Caco-2 (cell line): ENCODE measurements around the gene DUSP6. TPM values are rescaled to one million over a fixed set of nuclear protein-coding genes. Genes with fewer than 3 reads are reported as not detected.

ENCODE experiments used
- BruUV-seq: library from RNA; stranded (reverse); fragments of 400-500 nt; replicated peaks from 2 replicates; lab custom pipeline; 2021; lab: Mats Ljungman, UMichigan
- CTCF ChIA-PET: fragments of 300-600 bp; sonication (Branson Sonifier 250); formaldehyde crosslinking; loops from one replicate; lab custom pipeline; 2022; ENCODE audit warnings: antibody characterized with exemption; lab: Charles Lee
- POLR2A ChIA-PET: fragments of 300-600 bp; sonication (Branson Sonifier 250); formaldehyde crosslinking; loops from one replicate; lab custom pipeline; 2022; ENCODE audit warnings: antibody characterized with exemption; lab: Charles Lee
- DNase-seq, 2 experiments: peaks; one replicate each; pipeline versions ENCODE4 v3.0.0 to v3.0.0-alpha.2; 2020 to 2022
- H3K27me3 ChIP-seq: replicated peaks from 2 replicates; pipeline ENCODE4 v1.6.0; 2011; ENCODE audit warnings: low read length; ENCODE audit not compliant: control insufficient read depth, insufficient read depth
- H3K36me3 ChIP-seq: 2 replicates; pipeline ENCODE4 v1.5.1; 2011; ENCODE audit warnings: low read length; ENCODE audit not compliant: control insufficient read depth, insufficient read depth
- H3K4me1 ChIP-seq: fragments of 250-450 bp; sonication (Bioruptor Pico); 2 replicates; pipeline ENCODE4 v1.5.1; 2020; ENCODE audit warnings: mild to moderate bottlenecking
- H3K4me3 ChIP-seq: 2 replicates; pipeline ENCODE4 v1.5.1; 2011; ENCODE audit warnings: low read depth, mild to moderate bottlenecking, control low read depth, low read length
- H3K9me3 ChIP-seq: fragments of 250-450 bp; sonication (Bioruptor Pico); 2 replicates; pipeline ENCODE4 v1.5.1; 2020; ENCODE audit warnings: mild to moderate bottlenecking, moderate library complexity
- H3K27ac Mint-ChIP-seq: one replicate; pipeline ENCODE4 v1.8.0; 2022; ENCODE audit warnings: mixed read lengths; ENCODE audit not compliant: unreplicated experiment
- H3K27me3 Mint-ChIP-seq: one replicate; pipeline ENCODE4 v1.8.0; 2022; ENCODE audit warnings: mixed read lengths; ENCODE audit not compliant: insufficient read depth, unreplicated experiment
- H3K36me3 Mint-ChIP-seq: one replicate; pipeline ENCODE4 v1.8.0; 2022; ENCODE audit warnings: mild to moderate bottlenecking, mixed read lengths; ENCODE audit not compliant: insufficient read depth, unreplicated experiment
- H3K4me1 Mint-ChIP-seq: one replicate; pipeline ENCODE4 v1.8.0; 2022; ENCODE audit warnings: low read depth, mixed read lengths; ENCODE audit not compliant: unreplicated experiment
- H3K4me3 Mint-ChIP-seq: one replicate; pipeline ENCODE4 v1.8.0; 2022; ENCODE audit warnings: mild to moderate bottlenecking, moderate library complexity, mixed read lengths; ENCODE audit not compliant: unreplicated experiment
- H3K9me3 Mint-ChIP-seq: one replicate; pipeline ENCODE4 v1.8.0; 2022; ENCODE audit warnings: mixed read lengths; ENCODE audit not compliant: unreplicated experiment
- CTCF ChIP-seq, 2 experiments: fragments of 200-600 bp in 1 of 2; IDR thresholded peaks; 1 replicate in 1 of 2; 2 replicates in 1 of 2; pipeline versions ENCODE4 v1.5.1 to v1.8.0; 2011 to 2022; ENCODE audit warnings: antibody characterized with exemption in 1 of 2, control low read depth in 1 of 2, inconsistent platforms in 1 of 2, low read depth in 1 of 2, low read length in 1 of 2, mild to moderate bottlenecking in 1 of 2, moderate library complexity in 1 of 2; ENCODE audit not compliant: insufficient read depth in 1 of 2, severe bottlenecking in 1 of 2, unreplicated experiment in 1 of 2
- intact Hi-C: fragments of 100-400 bp; cut with micrococcal nuclease; formaldehyde crosslinking; loops from one replicate; pipeline ENCODE4 v1.10.0; 2022; ENCODE audit not compliant: unreplicated experiment
- total RNA-seq: library from RNA; stranded (reverse); gene quantifications from 2 replicates; pipeline ENCODE4 v1.2.3, GENCODE V29; 2022

DUSP6 gene
- total RNA-seq, 1 experiment from 2014 or later = 22.4 TPM

- Histone ChIP-seq H3K9me3 (no peaks in the 10 kb centered on the region), H3K4me3 (no peak overlapping the region), H3K36me3 (no peaks in the 10 kb centered on the region), H3K4me1 (0 out of 2 replicates have a peak, but pooled peaks cover 7% of the 10 kb centered on the region), H3K27me3 (no peaks in the 10 kb centered on the region)
- Mint-ChIP-seq H3K9me3 (no peaks in the 10 kb centered on the region), H3K27me3 (no peaks in the 10 kb centered on the region), H3K36me3 (no peaks in the 10 kb centered on the region), H3K27ac (no peak overlapping the region), H3K4me1 (peaks cover 8% of the 10 kb centered on the region), H3K4me3 (no peak overlapping the region)
- DNase-seq = no peak
- ChIA-PET CTCF (no interaction called here), POLR2A (no interaction called here)
- intact Hi-C loops = no loop called here
- no TSS peak for BruUV-seq
- TF ChIP-seq CTCF (IDR thresholded peaks at IDR 0.05; ENCODE audit: insufficient read depth in 1 of 2, low read depth in 1 of 2, low read length in 1 of 2, severe bottlenecking in 1 of 2, unreplicated experiment in 1 of 2) = no peak
Observed at GRCh38 chr12:89307474-89308253, 44.6 kb downstream of the DUSP6 start.

- Mint-ChIP-seq H3K4me3 (no peak overlapping the region), H3K9me3 (no peaks in the 10 kb centered on the region), H3K27ac (no peak overlapping the region), H3K27me3 (no peaks in the 10 kb centered on the region), H3K36me3 (no peaks in the 10 kb centered on the region), H3K4me1 (peaks cover 8% of the 10 kb centered on the region)
- no peak for TF ChIP-seq CTCF (IDR thresholded peaks at IDR 0.05; ENCODE audit: insufficient read depth in 1 of 2, low read depth in 1 of 2, low read length in 1 of 2, severe bottlenecking in 1 of 2, unreplicated experiment in 1 of 2)
- Histone ChIP-seq H3K4me3 (no peak overlapping the region), H3K36me3 (no peaks in the 10 kb centered on the region), H3K9me3 (no peaks in the 10 kb centered on the region), H3K4me1 (0 out of 2 replicates have a peak, but pooled peaks cover 7% of the 10 kb centered on the region), H3K27me3 (no peaks in the 10 kb centered on the region)
- ChIA-PET CTCF (no interaction called here), POLR2A (no interaction called here)
- DNase-seq = no peak
- no TSS peak for BruUV-seq
- intact Hi-C loops = no loop called here
Observed at GRCh38 chr12:89306827-89307473, 45.4 kb downstream of the DUSP6 start.

- peaks cover 8% of the 10 kb centered on the region for H3K4me1 Mint-ChIP-seq
- intact Hi-C loops = no loop called here
Observed at GRCh38 chr12:89305373-89305772, 46.9 kb downstream of the DUSP6 start.

More at GRCh38 chr12:89305373-89305772, 46.9 kb downstream of the DUSP6 start:
- H3K36me3 ChIP-seq = no peaks in the 10 kb centered on the region
- no peak overlapping the region for H3K4me3 Mint-ChIP-seq
- H3K9me3 ChIP-seq = no peaks in the 10 kb centered on the region
- no peaks in the 10 kb centered on the region for H3K36me3 Mint-ChIP-seq
- no peak for DNase-seq
- H3K27me3 Mint-ChIP-seq = no peaks in the 10 kb centered on the region
- H3K27ac Mint-ChIP-seq = no peak overlapping the region
- H3K27me3 ChIP-seq = no peaks in the 10 kb centered on the region
- no peak for TF ChIP-seq CTCF (IDR thresholded peaks at IDR 0.05; ENCODE audit: insufficient read depth in 1 of 2, low read depth in 1 of 2, low read length in 1 of 2, severe bottlenecking in 1 of 2, unreplicated experiment in 1 of 2)
- ChIA-PET POLR2A (no interaction called here), CTCF (no interaction called here)
- H3K4me3 ChIP-seq = no peak overlapping the region
- H3K9me3 Mint-ChIP-seq = no peaks in the 10 kb centered on the region
- 0 out of 2 replicates have a peak, but pooled peaks cover 7% of the 10 kb centered on the region for H3K4me1 ChIP-seq
- no TSS peak for BruUV-seq
